Measurements from ENCODE around the gene DOCK4.

DNA sequence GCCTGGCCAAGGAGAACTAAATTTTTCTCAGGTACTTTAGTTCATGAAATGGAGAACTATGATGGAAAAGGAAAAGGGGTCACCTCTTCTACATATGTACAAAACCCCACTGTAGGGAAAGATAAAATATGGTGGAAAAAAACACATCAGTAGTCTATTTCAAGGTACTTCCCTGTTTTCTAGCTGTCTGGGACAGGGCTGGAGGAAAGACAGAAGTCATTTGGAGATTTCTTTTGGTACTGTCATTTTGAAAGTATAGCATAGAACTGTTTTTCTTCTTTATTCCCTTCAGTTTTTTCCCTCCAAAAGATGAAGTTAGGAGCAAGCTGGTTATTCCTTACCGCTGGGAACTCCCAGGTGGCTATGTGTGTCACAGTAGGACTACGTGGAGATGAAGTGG, 196.1 kb downstream of the DOCK4 start:
- TF ChIP-seq, protein P1, sequence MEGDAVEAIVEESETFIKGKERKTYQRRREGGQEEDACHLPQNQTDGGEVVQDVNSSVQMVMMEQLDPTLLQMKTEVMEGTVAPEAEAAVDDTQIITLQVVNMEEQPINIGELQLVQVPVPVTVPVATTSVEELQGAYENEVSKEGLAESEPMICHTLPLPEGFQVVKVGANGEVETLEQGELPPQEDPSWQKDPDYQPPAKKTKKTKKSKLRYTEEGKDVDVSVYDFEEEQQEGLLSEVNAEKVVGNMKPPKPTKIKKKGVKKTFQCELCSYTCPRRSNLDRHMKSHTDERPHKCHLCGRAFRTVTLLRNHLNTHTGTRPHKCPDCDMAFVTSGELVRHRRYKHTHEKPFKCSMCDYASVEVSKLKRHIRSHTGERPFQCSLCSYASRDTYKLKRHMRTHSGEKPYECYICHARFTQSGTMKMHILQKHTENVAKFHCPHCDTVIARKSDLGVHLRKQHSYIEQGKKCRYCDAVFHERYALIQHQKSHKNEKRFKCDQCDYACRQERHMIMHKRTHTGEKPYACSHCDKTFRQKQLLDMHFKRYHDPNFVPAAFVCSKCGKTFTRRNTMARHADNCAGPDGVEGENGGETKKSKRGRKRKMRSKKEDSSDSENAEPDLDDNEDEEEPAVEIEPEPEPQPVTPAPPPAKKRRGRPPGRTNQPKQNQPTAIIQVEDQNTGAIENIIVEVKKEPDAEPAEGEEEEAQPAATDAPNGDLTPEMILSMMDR (IDR thresholded peaks at IDR 0.05), result no peak
- no peak for TF ChIP-seq EP300 (IDR thresholded peaks at IDR 0.05)
